ENCODE measurements around the gene SH3RF3.

Gene SH3RF3

DNA sequence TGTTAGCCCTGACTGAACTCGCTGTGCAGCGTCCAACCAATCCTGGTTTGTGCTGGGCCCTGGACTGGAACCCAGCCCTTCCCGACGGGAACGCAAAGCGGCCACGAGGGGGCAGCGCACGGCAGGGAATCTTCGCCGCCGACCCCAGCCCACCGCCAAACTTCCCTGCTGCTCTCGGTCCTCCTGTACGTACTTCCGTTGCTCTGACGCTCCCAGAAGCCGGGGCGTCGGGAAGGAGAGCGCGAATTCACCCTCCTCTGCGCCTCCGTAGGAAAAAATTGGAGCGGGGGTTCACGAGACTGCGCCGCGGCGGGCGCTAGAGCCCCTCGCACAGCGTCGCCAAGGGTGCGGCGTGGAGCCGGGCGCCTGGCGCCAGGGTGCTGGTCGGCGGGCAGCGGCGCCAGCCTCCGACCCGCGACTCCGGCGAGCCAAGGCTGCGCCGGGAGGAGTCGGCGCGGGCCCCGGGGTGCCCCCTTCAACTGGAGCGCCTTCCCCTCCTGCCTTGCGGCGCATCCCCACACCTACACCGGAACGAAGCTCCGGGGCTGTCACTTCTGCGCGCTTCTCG lies 873 bp upstream of the SH3RF3 start:
- peak overlapping the region; percentile 99 for H3K4me2 ChIP-seq
- H3K27ac ChIP-seq: peak overlapping the region; percentile 79
- peak overlapping the region; percentile 82 for H3K9ac ChIP-seq
- H3K9me3 ChIP-seq: no peaks in the 10 kb centered on the region
- H3K4me3 ChIP-seq: peak overlapping the region; percentile 85
- no peaks in the 10 kb centered on the region for H3K36me3 ChIP-seq
- H4K20me1 ChIP-seq: peaks cover 41% of the 10 kb centered on the region
- peaks cover 70% of the 10 kb centered on the region for H3K4me1 ChIP-seq
- peaks cover 13% of the 10 kb centered on the region; the same call in 1 of the 2 replicates for H3K27me3 ChIP-seq
- no peak for TF ChIP-seq Cebpa-rat (IDR thresholded peaks at IDR 0.05)

DNA sequence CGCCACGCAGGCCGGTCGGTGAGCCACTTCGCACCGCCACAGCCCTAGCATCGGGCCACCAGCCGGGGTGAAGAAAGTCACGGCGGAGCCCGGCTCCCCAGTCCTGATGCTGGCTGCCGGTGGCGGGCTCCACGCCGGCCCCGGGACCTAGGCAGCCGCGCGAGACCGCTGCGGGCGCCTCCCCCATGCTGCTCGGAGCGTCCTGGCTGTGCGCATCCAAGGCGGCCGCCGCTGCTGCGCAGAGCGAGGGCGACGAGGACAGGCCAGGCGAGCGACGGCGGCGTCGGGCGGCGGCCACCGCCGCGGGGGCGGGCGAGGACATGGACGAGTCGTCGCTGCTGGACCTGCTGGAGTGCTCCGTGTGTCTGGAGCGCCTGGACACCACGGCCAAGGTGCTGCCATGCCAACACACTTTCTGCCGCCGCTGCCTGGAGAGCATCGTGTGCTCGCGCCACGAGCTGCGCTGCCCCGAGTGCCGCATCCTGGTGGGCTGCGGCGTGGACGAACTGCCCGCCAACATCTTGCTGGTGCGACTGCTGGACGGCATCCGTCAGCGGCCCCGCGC lies 433 bp downstream of the SH3RF3 start:
- H3K4me2 ChIP-seq: peak overlapping the region; percentile 99
- H3K4me1 ChIP-seq: peaks cover 73% of the 10 kb centered on the region

DNA sequence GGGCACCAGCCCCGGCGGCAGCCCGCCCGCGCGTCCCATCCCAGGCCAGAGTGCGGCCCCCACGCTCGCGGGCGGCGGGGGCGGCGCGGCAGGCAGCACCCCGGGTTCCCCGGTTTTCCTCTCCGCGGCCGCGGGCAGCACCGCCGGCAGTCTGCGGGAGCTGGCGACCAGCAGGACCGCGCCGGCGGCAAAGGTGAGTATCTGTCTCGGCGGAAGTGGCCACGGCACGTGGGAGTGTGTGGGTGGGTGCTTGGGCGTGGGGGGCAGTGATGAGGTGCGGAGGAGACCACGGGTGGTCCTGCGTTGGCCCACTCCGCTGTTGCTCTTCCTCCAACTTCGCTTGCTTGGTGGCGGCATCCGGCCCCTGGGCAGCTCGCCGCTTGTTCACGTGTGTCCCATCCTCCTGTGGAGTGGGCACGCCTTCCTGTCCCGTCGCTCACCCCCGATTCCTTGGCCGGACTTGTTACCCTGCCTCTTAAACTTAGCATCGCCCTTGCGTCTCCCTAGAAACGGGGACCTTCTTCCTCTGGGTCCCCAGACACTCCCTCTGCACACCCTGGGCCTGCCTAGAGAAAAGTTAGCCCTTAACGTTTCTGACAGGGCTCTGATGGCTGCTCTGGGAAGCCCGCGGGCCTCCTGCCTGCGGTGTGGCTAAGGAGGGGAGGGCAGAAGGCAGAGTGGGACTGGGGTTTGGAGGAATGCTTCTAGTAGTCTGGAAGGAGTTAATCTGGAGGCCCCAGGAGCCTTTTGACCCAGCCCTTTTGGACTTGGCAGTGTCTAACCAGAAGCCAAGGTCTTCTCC lies 1.1 kb downstream of the SH3RF3 start:
- peak overlapping the region; percentile 99 for H3K4me2 ChIP-seq
- peak overlapping the region; percentile 85 for H3K4me3 ChIP-seq
- peaks cover 13% of the 10 kb centered on the region; the same call in 1 of the 2 replicates for H3K27me3 ChIP-seq
- no peaks in the 10 kb centered on the region for H3K9me3 ChIP-seq
- H4K20me1 ChIP-seq: peaks cover 61% of the 10 kb centered on the region
- TF ChIP-seq Cebpa-rat (IDR thresholded peaks at IDR 0.05): no peak
- peak overlapping the region; percentile 82 for H3K9ac ChIP-seq
- peak overlapping the region; percentile 79 for H3K27ac ChIP-seq
- H3K36me3 ChIP-seq: no peaks in the 10 kb centered on the region
- H3K4me1 ChIP-seq: peaks cover 76% of the 10 kb centered on the region

More for the DNA sequence above, 433 bp downstream of the SH3RF3 start:
- Histone ChIP-seq H3K4me3 (peak overlapping the region; percentile 85), H3K27ac (peak overlapping the region; percentile 79), H4K20me1 (peaks cover 54% of the 10 kb centered on the region), H3K9ac (peak overlapping the region; percentile 82), H3K27me3 (peaks cover 13% of the 10 kb centered on the region; the same call in 1 of the 2 replicates), H3K9me3 (no peaks in the 10 kb centered on the region), H3K36me3 (no peaks in the 10 kb centered on the region)
- TF ChIP-seq Cebpa-rat (IDR thresholded peaks at IDR 0.05): no peak

DNA sequence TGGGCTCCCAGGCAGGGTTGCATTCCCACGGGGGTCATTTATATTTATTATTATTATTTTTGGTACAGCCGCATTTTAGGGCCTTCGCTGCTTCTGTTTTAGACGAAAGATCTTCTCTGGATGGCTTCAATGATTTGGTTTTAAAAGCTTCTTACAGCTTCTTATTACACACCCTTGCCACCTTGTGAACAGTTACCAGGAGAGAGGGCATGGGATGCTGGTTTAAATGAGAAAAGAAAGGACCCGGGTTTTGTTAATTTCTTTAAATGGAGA lies 1.7 kb downstream of the SH3RF3 start:
- Histone ChIP-seq H3K4me2 (peak overlapping the region; percentile 99), H4K20me1 (peaks cover 67% of the 10 kb centered on the region), H3K4me3 (peak overlapping the region; percentile 85), H3K9me3 (no peaks in the 10 kb centered on the region), H3K27ac (peak overlapping the region; percentile 79), H3K9ac (peak overlapping the region; percentile 82), H3K36me3 (no peaks in the 10 kb centered on the region), H3K4me1 (peaks cover 76% of the 10 kb centered on the region), H3K27me3 (peaks cover 13% of the 10 kb centered on the region; the same call in 1 of the 2 replicates)
- no peak for TF ChIP-seq Cebpa-rat (IDR thresholded peaks at IDR 0.05)

DNA sequence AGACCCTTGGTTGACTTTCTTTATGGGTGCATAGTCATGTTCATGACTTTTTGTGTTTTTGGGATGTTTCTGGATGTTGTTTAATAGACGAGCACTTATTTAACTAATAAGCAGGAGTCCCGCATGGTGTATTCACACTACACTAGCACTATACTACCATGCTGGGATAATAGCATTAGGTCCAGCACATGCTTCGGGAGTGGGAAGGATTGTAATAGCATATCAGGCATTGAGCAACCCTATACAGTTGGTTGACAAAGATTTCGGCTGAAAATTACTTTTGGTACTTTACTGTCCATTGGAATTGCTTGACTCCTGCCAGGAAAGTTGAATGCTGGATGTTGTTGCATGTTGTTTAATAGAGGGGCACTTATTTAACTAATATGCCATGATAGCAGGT lies 2.8 kb downstream of the SH3RF3 start:
- TF ChIP-seq Cebpa-rat (IDR thresholded peaks at IDR 0.05): no peak
- Histone ChIP-seq H3K27me3 (peaks cover 13% of the 10 kb centered on the region; the same call in 1 of the 2 replicates), H3K4me1 (peaks cover 79% of the 10 kb centered on the region), H3K27ac (no peak overlapping the region), H3K4me2 (peak overlapping the region; percentile 99), H3K9ac (0 out of 2 replicates have a peak overlapping the region, but pooled peaks have one; percentile 1), H4K20me1 (peaks cover 78% of the 10 kb centered on the region), H3K4me3 (peak overlapping the region; percentile 85; the same call in 1 of the 2 replicates), H3K9me3 (no peaks in the 10 kb centered on the region), H3K36me3 (no peaks in the 10 kb centered on the region)

DNA sequence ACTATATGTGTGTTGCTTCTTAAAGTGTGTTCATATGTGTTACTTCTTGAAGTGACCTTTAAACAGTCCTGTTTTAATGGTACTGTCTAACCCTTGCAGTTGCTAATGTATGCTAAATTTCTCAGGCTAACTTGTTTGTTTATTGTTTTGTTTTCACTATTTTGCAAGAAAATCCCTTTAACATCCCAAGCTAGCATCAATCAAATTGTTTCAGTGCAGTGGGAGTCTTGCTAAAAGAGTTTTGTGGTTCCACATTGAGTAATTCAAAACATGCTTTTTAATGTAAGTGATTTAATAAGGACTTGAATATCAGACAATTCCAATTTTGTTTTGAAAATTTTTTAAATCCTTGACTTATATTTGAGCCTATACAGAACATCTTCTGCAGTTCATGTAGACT lies 3.6 kb downstream of the SH3RF3 start:
- peaks cover 84% of the 10 kb centered on the region for H3K4me1 ChIP-seq
- no peak overlapping the region for H3K27ac ChIP-seq
- no peaks in the 10 kb centered on the region for H3K9me3 ChIP-seq
- no peaks in the 10 kb centered on the region for H3K36me3 ChIP-seq
- H4K20me1 ChIP-seq: peaks cover 86% of the 10 kb centered on the region
- H3K4me3 ChIP-seq: no peak overlapping the region
- H3K4me2 ChIP-seq: peak overlapping the region; percentile 99
- TF ChIP-seq Cebpa-rat (IDR thresholded peaks at IDR 0.05): no peak
- H3K9ac ChIP-seq: no peak overlapping the region
- peaks cover 13% of the 10 kb centered on the region; the same call in 1 of the 2 replicates for H3K27me3 ChIP-seq

DNA sequence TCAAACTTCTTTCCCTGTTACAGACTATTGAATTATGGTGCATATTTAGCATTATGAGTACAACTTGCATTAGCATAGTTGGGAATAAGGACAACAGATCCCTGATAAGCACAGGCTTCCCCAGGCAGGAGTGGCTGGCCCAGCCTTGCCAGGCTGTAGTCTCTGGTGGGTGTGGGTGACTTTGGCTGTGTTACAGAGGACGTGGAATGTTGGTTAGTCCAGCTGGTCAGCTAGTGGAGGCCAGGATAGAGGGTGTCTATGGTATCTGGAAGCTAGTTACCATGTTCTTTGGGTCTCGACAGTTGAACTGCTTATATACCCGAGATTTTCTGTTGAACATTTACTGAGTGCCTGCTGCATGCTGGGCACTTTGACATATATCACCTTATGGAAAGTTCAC lies 4.7 kb downstream of the SH3RF3 start:
- TF ChIP-seq Cebpa-rat (IDR thresholded peaks at IDR 0.05): no peak
- Histone ChIP-seq H4K20me1 (peaks cover 98% of the 10 kb centered on the region), H3K36me3 (no peaks in the 10 kb centered on the region), H3K9me3 (no peaks in the 10 kb centered on the region), H3K4me1 (peaks cover 92% of the 10 kb centered on the region), H3K27me3 (peaks cover 13% of the 10 kb centered on the region; the same call in 1 of the 2 replicates), H3K4me2 (peak overlapping the region; percentile 99), H3K27ac (peak overlapping the region; percentile 66), H3K4me3 (no peak overlapping the region), H3K9ac (0 out of 2 replicates have a peak overlapping the region, but pooled peaks have one; percentile 50)

DNA sequence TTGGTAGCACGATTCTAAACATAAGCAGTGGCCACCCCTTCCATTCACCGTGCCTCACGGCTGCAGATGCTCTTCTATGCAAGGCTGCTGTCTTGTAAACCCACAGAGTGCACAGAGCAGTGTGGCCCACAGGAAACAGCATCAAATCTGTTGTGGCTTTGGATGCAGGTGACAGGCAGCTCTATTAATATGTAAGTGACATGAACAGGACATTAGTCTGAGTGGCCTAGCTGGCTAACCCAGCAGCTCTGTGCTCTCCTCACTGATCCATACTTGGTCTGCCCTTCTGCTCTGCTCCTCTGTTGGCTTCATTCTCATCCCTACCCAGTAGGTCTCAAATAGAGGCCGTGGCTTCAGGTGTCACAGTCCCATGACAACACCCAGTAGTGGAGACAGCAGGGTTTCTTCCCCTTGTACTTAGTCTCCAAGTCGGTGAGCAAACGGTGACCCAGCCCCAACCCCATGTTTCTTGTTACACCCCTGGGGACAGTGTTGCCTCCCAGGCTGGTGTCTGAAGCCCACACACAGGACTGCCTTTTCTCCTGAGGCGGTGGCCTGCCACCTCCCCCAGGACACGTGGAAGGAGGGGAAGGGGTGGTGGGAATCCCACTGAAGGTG lies 5.8 kb downstream of the SH3RF3 start:
- Histone ChIP-seq H3K4me1 (peaks cover 100% of the 10 kb centered on the region), H3K36me3 (no peaks in the 10 kb centered on the region), H4K20me1 (peaks cover 91% of the 10 kb centered on the region), H3K27me3 (peaks cover 7% of the 10 kb centered on the region; the same call in 1 of the 2 replicates), H3K4me3 (peak overlapping the region; percentile 32), H3K27ac (peak overlapping the region; percentile 66), H3K9ac (peak overlapping the region; percentile 50), H3K9me3 (no peaks in the 10 kb centered on the region), H3K4me2 (peak overlapping the region; percentile 99)
- TF ChIP-seq Cebpa-rat (IDR thresholded peaks at IDR 0.05): no peak

DNA sequence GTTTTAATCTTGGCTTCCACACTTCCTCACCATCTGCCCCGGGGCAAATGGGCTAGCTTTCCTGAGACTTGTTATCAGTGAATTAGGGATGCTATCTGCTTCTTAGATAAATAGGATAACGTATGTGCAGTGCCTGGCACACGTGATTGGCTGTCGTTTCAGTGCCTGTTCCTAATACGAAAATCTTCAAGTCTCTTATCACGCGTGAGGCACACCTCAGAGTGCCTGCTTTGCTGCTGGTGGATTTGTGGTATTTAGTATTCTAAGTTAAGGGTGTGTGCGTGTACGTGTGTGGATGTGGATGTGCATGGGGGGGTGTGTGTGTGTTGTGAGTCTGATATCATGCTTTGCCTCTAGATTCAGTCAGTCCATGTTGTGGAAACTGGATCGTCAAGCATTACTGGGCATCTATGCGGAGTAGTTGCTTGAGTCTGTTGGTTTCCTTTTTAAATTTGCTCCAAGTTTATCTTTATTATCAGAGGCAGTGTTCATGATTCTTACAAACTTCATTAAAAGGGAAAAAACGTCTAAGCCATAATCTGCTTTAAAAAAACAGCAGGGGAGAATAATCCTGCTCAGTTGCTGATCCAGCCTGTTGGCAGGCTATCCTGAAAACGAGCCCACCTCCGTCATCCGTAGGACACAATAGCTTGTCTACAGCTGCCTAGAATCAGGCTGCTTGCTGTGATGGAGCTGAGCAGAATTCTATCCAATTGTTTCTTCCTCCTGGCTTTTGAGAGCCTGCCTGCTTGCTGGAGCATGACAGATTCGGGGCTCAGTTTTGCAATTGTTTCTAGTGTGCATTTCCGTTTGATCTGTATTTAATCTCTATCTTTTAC lies 6.6 kb downstream of the SH3RF3 start:
- Histone ChIP-seq H3K9me3 (no peaks in the 10 kb centered on the region), H4K20me1 (peaks cover 84% of the 10 kb centered on the region), H3K36me3 (no peaks in the 10 kb centered on the region), H3K27ac (peak overlapping the region; percentile 66), H3K4me2 (peak overlapping the region; percentile 99), H3K9ac (peak overlapping the region; percentile 50), H3K4me1 (peaks cover 100% of the 10 kb centered on the region), H3K4me3 (peak overlapping the region; percentile 32), H3K27me3 (peaks cover under 1% of the 10 kb centered on the region; the same call in 1 of the 2 replicates)
- no peak for TF ChIP-seq Cebpa-rat (IDR thresholded peaks at IDR 0.05)

Measured in BLaER1 (cell line).